Fibroblast of peridontal ligament (primary cell): Measurements from ENCODE around the gene TP73.

Experiments
- DNase-seq: peaks from one replicate; pipeline ENCODE4 v3.0.0-alpha.2; 2010; ENCODE audit errors: extremely low read depth

The TP73 gene

GRCh38 chr1:3653286-3653618 lies 936 bp downstream of the TP73 start:
- no peak for DNase-seq

- DNase-seq, result no peak
Observed at GRCh38 chr1:3654549-3655281, 2.4 kb downstream of the TP73 start.

DNA sequence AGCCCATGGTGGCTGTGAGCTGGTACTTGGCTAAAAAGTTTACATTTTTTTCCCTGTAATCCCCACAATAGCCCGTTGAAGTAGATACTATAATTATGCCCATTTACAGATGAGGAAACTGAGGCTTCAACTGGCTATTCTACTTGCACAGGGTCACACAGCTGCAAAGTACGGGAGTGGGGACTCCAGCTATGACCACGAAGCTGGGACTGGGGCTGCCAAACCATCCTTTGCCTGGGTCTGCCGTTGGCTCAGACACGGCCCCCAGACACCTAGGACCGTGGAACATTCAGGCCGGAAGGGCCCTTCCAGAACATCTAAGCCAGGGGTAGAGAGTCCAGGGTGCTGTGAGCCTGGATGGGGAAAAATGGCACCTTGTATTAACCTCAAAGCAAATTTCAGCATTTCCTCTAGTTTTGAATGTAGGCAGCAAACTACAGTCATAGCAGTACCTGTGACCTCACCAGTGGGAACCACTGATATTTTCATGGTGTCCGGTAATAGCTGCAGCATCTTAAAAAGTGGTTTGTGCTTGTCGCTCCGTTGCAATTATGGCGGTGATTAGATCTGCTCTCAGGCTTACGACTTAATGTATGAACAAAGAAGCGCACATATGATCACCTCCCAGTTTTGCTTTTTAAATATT lies 4.3 kb downstream of the TP73 start:
- no peak for DNase-seq

DNA sequence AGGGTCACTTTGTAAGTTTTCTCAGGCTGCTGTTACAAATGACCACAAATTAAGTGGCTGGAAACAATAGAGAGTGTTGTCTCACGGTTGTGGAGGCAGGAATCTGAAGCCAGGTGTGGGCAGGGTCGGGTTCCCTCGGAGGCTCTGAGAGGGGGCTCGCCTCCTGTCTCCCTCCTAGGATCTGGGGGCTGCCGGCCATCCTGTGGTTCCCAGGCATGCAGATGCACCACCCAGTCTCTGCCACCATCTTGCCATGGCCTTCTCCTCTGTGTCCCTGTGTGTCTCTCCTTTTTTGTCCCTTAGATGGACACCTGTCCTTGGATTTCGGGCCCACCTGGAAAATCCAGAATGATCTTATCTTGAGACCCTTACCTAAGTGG lies 4.8 kb downstream of the TP73 start:
- DNase-seq, result no peak

DNA sequence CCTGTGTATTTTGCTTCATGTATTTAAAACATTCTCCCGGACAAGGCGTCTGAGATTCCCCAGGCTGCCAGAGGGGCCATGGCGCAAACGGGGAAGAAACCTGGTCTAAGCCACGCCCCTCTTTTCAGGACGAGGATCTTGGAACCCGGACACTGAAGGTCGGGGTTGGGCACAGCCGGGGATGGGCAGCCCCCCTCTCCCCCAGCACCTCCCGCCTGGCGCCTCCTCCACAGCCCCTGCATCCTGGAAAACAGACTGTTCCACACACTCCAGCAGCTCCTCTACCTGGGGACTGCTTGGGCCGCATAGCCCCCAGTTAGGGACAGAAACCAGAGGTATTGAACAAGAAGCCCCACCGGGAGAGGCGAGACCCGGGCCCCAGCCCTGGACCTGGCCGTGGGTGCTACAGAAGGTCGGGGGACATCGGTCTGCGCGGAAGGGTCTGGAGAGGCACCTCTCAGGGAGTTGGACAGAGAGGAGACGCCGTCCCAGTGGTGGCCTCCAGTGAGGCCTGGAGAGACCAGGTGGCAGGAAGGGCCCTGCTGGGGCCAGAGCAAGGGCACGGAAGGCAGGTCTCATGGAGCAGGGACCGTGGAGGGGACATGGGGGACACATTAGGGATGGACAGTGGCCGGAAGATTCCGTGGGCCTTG lies 5.4 kb downstream of the TP73 start:
- no peak for DNase-seq

- DNase-seq, result no peak
Observed at GRCh38 chr1:3658231-3658615, 5.9 kb downstream of the TP73 start.

DNA sequence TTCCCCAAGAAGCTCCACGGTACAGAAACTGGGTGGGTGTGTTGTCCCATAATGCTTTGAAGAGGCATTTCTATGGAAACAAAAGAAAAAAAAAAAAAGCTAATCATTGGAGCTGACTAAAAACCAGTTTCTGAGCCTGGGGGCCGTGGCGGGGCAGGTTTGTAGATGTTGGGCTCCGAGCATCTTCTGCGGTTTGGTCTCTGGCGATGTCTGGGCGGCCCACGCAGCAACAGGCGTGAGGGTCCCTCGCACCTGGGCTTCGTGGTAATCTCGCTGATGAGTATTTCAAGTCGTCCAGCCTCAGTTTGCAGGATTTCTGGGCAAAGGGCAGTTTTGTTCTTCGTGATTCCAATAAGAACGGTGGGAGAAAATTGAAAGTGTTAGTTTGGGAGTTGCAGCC lies 6.8 kb downstream of the TP73 start:
- no peak for DNase-seq

DNA sequence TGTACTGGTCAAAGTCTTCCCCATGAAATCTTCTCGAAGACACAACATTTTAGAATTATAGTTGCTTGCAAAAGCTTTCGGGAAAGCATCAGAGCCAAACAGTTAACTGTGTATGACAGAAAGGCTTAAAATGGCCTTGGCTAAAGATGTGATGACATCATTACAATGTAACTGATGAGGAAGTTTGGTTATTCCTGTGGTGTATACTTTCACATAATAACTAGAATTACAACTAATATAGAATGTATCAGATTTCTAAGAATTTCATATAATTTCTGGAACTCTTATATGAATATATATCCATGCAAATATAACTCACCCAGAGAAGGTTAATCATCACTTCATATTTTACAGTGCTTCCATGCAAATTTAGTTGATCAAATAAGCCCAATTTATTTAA lies 8.4 kb downstream of the TP73 start:
- DNase-seq, result no peak

DNA sequence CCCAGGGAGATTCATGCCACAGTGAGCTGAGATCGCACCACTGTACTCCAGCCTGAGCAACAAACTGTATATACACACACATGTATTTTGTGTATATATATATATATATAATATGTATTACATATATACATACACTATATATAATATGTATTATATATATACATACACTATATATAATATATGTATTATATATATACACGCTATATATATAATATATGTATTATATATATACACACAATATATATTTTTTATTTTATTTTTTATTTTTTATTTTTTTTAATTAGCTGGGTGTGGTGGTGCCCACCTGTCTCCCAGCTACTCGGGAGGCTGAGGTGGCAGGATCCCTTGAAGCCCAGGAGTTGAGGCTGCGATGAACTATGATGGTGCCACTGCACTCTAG lies 9.3 kb downstream of the TP73 start:
- DNase-seq, result no peak

- DNase-seq, result no peak
Observed at GRCh38 chr1:3662080-3662671, 9.9 kb downstream of the TP73 start.

DNA sequence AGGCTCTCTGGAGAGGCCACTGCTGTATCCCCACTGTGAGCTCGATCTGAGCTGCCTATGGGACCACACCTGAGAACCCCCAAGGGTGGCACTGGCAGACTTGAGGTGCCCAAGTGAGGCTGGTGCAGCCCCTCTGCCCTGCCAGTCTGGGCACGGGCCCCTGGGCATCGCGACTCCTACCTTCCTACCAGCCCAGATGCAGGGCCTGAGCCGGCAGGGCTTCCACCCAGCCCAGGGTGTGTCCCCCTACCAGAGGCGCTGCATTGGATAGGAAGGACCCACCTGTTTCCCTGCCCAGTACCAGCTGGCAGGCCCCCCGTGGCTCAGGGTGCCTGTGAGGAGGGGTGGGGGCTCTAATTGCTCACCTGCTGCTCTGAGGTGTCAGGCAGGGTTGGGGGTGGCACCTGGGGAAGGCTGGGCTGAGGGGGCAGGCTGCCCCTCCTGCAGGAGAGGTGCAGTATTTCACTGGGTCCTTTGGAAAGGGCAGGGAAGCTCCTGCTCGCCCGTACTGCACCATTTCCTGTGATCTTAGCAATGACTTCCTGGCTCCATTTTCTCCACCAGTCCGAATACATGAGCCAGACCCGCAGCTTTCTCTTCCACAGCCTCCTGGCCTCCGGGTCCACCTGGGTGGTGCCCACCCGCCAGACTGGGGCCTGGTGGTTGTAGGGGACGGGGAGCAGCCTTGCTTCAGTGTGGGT lies 11.8 kb downstream of the TP73 start:
- no peak for DNase-seq

- no peak for DNase-seq
Observed at GRCh38 chr1:3664700-3665375, 12.5 kb downstream of the TP73 start.

GRCh38 chr1:3668148-3668547 lies 15.8 kb downstream of the TP73 start:
- DNase-seq, result no peak

GRCh38 chr1:3668585-3669300 lies 16.4 kb downstream of the TP73 start:
- DNase-seq, result no peak

- no peak for DNase-seq
Observed at GRCh38 chr1:3669421-3669821, 17.1 kb downstream of the TP73 start.

DNA sequence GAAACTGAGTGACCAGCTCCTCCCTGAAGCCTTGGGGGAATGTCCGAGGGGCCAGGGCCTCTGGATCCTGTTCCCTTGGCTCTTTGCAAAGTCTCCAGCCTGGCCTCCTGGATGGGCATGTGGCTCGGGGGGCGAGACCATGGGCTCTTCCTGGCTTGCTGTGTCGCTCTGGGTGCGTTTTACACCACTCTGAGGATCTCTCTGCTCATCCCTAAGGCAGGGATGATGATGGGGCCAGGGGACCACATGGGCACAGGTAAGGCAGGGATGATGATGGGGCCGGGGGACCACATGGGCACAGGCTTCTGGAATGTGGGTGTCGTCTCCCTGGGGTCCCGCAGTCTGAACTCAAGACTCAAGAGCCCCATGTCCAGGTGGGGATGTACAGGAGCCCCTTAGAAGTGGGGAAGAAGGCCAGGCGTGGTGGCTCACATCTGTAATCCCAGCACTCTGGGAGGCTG lies 17.7 kb downstream of the TP73 start:
- DNase-seq, result no peak

GRCh38 chr1:3670823-3671265 lies 18.5 kb downstream of the TP73 start:
- no peak for DNase-seq

DNA sequence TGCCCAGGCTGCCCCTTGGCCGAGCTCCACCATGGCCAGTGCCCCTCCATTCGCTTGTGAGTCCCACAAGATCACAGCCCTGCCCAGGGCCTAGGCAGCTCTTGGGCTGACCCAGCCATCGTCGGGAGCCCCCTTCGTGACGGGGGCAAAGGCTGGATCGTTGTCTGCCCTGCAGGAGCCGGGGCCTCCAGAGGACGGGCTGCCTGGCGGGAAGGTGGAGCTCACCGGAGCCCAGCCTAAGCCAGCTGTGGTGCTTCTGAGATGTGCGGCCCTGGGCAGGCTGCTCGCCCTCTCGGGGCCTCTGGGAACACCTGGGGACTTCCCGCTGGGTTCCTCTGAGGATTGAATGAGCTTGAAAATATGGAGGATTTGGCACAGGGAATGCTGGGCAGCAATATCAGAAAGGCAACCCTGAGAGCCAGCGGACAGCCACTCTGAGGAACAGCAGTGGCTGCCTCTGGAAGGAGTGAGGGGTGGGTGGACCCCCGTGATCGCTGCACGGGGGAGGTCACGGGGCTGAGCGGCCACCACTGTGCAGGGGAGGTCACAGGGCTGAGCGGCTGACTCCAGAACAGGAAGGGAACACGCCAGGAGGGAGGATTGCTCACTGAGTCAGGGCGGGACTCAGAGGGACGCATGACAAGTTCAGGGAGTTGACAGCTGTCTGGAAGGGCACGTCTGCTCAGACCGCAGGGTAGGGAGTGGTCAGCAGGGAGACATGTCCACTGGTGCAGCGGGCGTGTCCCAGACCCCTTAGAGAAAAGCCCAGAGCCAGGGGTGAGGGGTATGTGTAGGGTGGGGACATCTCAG lies 19.3 kb downstream of the TP73 start:
- no peak for DNase-seq

- no peak for DNase-seq
Observed at GRCh38 chr1:3672231-3672970, 20.1 kb downstream of the TP73 start.
